GM23338 (cell line): Measurements from ENCODE around the gene RAB29. TPM values are rescaled to one million over a fixed set of nuclear protein-coding genes. Genes with fewer than 3 reads are reported as not detected.

Source experiments
- ATAC-seq: fragments of 200-7000 bp; cut with Tn5 transposase; 3 replicates; pipeline ENCODE4 v1.9.1; 2020
- DNase-seq: peaks from one replicate; pipeline ENCODE4 v3.0.0-alpha.2; 2015; ENCODE audit warnings: low spot score
- H2AFZ ChIP-seq: fragments of 200-600 bp; sonication (generic); 2 replicates; pipeline ENCODE4 v1.8.0; 2016; ENCODE audit warnings: antibody characterized with exemption, mild to moderate bottlenecking, moderate library complexity
- H3F3A ChIP-seq: fragments of 200-600 bp; sonication (generic); replicated peaks from 2 replicates; pipeline ENCODE4 v1.8.0; 2017; ENCODE audit warnings: antibody characterized with exemption, mixed run types, low read depth
- H3K27ac ChIP-seq: fragments of 200-600 bp; sonication (generic); 2 replicates; pipeline ENCODE4 v1.6.1; 2016; ENCODE audit warnings: low read depth
- H3K27me3 ChIP-seq: fragments of 200-600 bp; sonication (generic); 2 replicates; pipeline ENCODE4 v1.8.0; 2016; ENCODE audit warnings: mild to moderate bottlenecking, mixed run types, moderate library complexity; ENCODE audit not compliant: insufficient read depth
- H3K36me3 ChIP-seq: fragments of 200-600 bp; sonication (generic); 2 replicates; pipeline ENCODE4 v1.8.0; 2016; ENCODE audit warnings: mild to moderate bottlenecking; ENCODE audit not compliant: insufficient read depth
- H3K4me1 ChIP-seq: fragments of 200-600 bp; sonication (generic); 2 replicates; pipeline ENCODE4 v1.8.0; 2016; ENCODE audit warnings: mild to moderate bottlenecking, moderate library complexity; ENCODE audit not compliant: insufficient read depth
- H3K4me2 ChIP-seq: fragments of 200-600 bp; sonication (generic); 2 replicates; pipeline ENCODE4 v1.7.1; 2017; ENCODE audit warnings: mixed run types
- H3K4me3 ChIP-seq: fragments of 200-600 bp; sonication (generic); 2 replicates; pipeline ENCODE4 v1.6.1; 2016; ENCODE audit warnings: mixed run types
- H3K79me2 ChIP-seq: fragments of 200-600 bp; sonication (generic); replicated peaks from 2 replicates; pipeline ENCODE4 v1.8.0; 2017; ENCODE audit warnings: mild to moderate bottlenecking; ENCODE audit not compliant: insufficient read depth
- H3K9me2 ChIP-seq: fragments of 200-600 bp; sonication (generic); 2 replicates; pipeline ENCODE4 v1.8.0; 2017; ENCODE audit not compliant: insufficient read depth
- H4K20me1 ChIP-seq: fragments of 200-600 bp; sonication (generic); replicated peaks from 2 replicates; pipeline ENCODE4 v1.8.0; 2017; ENCODE audit warnings: mild to moderate bottlenecking; ENCODE audit not compliant: insufficient read depth
- H3K27ac Mint-ChIP-seq: 2 replicates; pipeline ENCODE4 v1.8.0; 2020; ENCODE audit warnings: inconsistent platforms, mild to moderate bottlenecking, moderate library complexity, mixed read lengths
- H3K27me3 Mint-ChIP-seq: 3 replicates; pipeline ENCODE4 v1.8.0; 2022; ENCODE audit warnings: low read depth, mild to moderate bottlenecking, moderate library complexity, mixed read lengths, inconsistent platforms; ENCODE audit not compliant: insufficient read depth, poor library complexity
- H3K36me3 Mint-ChIP-seq: 3 replicates; pipeline ENCODE4 v1.8.0; 2021; ENCODE audit warnings: low read depth, mild to moderate bottlenecking, inconsistent platforms, moderate library complexity, mixed read lengths
- H3K4me1 Mint-ChIP-seq: 3 replicates; pipeline ENCODE4 v1.8.0; 2020; ENCODE audit warnings: mild to moderate bottlenecking, inconsistent platforms, mixed read lengths
- H3K4me3 Mint-ChIP-seq: 3 replicates; pipeline ENCODE4 v1.8.0; 2021; ENCODE audit warnings: moderate library complexity, mild to moderate bottlenecking, inconsistent platforms, mixed read lengths
- H3K9me3 Mint-ChIP-seq: 3 replicates; pipeline ENCODE4 v1.8.0; 2020; ENCODE audit warnings: moderate library complexity, mild to moderate bottlenecking, inconsistent platforms, mixed read lengths
- NANOG ChIP-seq: IDR thresholded peaks from 2 replicates; pipeline ENCODE4 v1.6.1; 2016; ENCODE audit warnings: antibody characterized with exemption, borderline replicate concordance
- POLR2AphosphoS5 ChIP-seq: IDR thresholded peaks from 2 replicates; pipeline ENCODE4 v1.6.1; 2016; ENCODE audit warnings: antibody characterized with exemption, low read depth
- ZNF331 ChIP-seq: fragments of 250-450 bp; sonication (Bioruptor Pico); IDR thresholded peaks from 2 replicates; pipeline ENCODE4 v1.5.0; 2020; ENCODE audit warnings: low read depth, mild to moderate bottlenecking, moderate library complexity
- polyA plus RNA-seq: library from polyadenylated mRNA; unstranded; fragments of >200 nt; fragmentation: Nextera tagmentation; extraction: Ambion mirVana; gene quantifications from 2 replicates; pipeline ENCODE4 v1.2.1, GENCODE V29; 2016
- total RNA-seq: library from RNA; depleted of rRNA; stranded (reverse); fragments of >200 nt; shearing (Covaris generic); gene quantifications from 2 replicates; pipeline ENCODE4 v1.2.3, GENCODE V29; 2014
- TF ChIP-seq, protein P1 (sequence below): fragments of 250-450 bp; sonication (Bioruptor Pico); IDR thresholded peaks from 2 replicates; pipeline ENCODE4 v1.5.0; 2020; ENCODE audit warnings: mild to moderate bottlenecking, moderate library complexity
- TF ChIP-seq, protein P2 (sequence below): IDR thresholded peaks from 2 replicates; pipeline ENCODE4 v1.6.1; 2016; ENCODE audit warnings: antibody characterized with exemption
- TF ChIP-seq, protein P3 (sequence below), 2 experiments: fragments of 200-600 bp in 1 of 2; sonication (generic) in 1 of 2; conservative IDR thresholded peaks; 2 replicates each; pipeline versions ENCODE4 v1.5.1 to v1.6.1; 2016 to 2017; ENCODE audit warnings: antibody characterized with exemption in 2 of 2, low read depth in 2 of 2, mild to moderate bottlenecking in 2 of 2, moderate library complexity in 1 of 2

Gene RAB29
- total and polyA plus RNA-seq, 2 experiments from 2014 or later = 7.1 to 9.1 TPM

DNA sequence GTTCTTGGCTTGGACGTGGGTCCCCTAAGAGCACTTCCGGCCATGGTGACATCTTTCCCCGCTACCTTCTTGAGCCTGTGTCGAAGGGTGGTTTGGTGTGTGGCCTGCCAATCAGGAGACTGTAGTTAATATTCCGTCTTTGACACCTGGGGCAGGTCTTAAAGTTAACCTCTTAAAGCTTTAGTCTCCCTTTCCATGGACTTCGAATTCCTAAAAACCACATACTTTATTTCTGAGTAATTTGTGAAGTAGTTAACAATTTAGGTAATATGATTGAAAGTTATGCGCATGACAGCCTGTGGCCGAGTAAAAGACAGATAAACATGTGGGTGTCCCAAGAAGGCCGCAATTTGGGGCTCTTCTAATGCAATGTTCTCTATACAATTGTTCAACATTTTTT lies 10.2 kb upstream of the RAB29 start (continued):
- TF ChIP-seq, protein P1, sequence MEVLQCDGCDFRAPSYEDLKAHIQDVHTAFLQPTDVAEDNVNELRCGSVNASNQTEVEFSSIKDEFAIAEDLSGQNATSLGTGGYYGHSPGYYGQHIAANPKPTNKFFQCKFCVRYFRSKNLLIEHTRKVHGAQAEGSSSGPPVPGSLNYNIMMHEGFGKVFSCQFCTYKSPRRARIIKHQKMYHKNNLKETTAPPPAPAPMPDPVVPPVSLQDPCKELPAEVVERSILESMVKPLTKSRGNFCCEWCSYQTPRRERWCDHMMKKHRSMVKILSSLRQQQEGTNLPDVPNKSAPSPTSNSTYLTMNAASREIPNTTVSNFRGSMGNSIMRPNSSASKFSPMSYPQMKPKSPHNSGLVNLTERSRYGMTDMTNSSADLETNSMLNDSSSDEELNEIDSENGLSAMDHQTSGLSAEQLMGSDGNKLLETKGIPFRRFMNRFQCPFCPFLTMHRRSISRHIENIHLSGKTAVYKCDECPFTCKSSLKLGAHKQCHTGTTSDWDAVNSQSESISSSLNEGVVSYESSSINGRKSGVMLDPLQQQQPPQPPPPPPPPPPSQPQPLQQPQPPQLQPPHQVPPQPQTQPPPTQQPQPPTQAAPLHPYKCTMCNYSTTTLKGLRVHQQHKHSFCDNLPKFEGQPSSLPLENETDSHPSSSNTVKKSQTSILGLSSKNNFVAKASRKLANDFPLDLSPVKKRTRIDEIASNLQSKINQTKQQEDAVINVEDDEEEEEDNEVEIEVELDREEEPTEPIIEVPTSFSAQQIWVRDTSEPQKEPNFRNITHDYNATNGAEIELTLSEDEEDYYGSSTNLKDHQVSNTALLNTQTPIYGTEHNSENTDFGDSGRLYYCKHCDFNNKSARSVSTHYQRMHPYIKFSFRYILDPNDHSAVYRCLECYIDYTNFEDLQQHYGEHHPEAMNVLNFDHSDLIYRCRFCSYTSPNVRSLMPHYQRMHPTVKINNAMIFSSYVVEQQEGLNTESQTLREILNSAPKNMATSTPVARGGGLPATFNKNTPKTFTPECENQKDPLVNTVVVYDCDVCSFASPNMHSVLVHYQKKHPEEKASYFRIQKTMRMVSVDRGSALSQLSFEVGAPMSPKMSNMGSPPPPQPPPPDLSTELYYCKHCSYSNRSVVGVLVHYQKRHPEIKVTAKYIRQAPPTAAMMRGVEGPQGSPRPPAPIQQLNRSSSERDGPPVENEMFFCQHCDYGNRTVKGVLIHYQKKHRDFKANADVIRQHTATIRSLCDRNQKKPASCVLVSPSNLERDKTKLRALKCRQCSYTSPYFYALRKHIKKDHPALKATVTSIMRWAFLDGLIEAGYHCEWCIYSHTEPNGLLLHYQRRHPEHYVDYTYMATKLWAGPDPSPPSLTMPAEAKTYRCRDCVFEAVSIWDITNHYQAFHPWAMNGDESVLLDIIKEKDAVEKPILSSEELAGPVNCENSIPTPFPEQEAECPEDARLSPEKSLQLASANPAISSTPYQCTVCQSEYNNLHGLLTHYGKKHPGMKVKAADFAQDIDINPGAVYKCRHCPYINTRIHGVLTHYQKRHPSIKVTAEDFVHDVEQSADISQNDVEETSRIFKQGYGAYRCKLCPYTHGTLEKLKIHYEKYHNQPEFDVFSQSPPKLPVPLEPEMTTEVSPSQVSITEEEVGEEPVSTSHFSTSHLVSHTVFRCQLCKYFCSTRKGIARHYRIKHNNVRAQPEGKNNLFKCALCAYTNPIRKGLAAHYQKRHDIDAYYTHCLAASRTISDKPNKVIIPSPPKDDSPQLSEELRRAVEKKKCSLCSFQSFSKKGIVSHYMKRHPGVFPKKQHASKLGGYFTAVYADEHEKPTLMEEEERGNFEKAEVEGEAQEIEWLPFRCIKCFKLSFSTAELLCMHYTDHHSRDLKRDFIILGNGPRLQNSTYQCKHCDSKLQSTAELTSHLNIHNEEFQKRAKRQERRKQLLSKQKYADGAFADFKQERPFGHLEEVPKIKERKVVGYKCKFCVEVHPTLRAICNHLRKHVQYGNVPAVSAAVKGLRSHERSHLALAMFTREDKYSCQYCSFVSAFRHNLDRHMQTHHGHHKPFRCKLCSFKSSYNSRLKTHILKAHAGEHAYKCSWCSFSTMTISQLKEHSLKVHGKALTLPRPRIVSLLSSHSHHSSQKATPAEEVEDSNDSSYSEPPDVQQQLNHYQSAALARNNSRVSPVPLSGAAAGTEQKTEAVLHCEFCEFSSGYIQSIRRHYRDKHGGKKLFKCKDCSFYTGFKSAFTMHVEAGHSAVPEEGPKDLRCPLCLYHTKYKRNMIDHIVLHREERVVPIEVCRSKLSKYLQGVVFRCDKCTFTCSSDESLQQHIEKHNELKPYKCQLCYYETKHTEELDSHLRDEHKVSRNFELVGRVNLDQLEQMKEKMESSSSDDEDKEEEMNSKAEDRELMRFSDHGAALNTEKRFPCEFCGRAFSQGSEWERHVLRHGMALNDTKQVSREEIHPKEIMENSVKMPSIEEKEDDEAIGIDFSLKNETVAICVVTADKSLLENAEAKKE (CRISPR knock-in tag) = no peak
- no peak for TF ChIP-seq NANOG
- TF ChIP-seq, protein P2, sequence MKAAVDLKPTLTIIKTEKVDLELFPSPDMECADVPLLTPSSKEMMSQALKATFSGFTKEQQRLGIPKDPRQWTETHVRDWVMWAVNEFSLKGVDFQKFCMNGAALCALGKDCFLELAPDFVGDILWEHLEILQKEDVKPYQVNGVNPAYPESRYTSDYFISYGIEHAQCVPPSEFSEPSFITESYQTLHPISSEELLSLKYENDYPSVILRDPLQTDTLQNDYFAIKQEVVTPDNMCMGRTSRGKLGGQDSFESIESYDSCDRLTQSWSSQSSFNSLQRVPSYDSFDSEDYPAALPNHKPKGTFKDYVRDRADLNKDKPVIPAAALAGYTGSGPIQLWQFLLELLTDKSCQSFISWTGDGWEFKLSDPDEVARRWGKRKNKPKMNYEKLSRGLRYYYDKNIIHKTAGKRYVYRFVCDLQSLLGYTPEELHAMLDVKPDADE = no peak
- TF ChIP-seq POLR2AphosphoS5 = no peak

DNA sequence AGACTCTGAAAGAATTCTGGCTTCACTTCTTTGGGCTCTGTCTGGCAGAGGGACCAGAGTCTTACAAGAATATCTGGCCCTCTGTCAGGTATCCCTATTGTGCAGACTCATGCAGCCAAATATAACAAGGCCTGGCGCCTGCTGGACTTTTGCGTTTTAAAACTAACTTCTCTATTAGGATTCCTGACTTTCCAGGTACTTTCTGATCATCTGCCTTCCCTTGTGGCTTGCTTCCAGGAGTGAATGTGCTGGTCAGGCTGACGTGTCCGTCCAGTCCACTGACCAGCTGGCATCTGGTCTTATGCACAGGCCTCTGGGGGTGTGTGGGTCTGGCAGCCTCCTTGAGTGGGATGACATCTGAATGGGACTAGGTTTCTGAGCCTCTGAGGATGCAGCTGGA lies 8.6 kb upstream of the RAB29 start:
- Histone ChIP-seq H2AFZ (no peak overlapping the region), H3K79me2 (no peaks in the 10 kb centered on the region), H3K4me2 (no peak overlapping the region), H3K4me1 (no peaks in the 10 kb centered on the region), H3F3A (0 out of 2 replicates have a peak, but pooled peaks cover 3% of the 10 kb centered on the region), H3K4me3 (no peak overlapping the region), H3K9me2 (no peaks in the 10 kb centered on the region), H3K36me3 (no peaks in the 10 kb centered on the region), H3K27me3 (no peaks in the 10 kb centered on the region), H3K27ac (no peak overlapping the region), H4K20me1 (no peaks in the 10 kb centered on the region)
- no peak overlapping the region for H3K27ac Mint-ChIP-seq
- H3K4me1 Mint-ChIP-seq = no peaks in the 10 kb centered on the region; the same call in 2 of the 3 replicates
- ATAC-seq = no peak
- H3K9me3 Mint-ChIP-seq = no peaks in the 10 kb centered on the region
- no peak overlapping the region for H3K4me3 Mint-ChIP-seq
- TF ChIP-seq ZNF331 = no peak
- TF ChIP-seq NANOG = no peak
- no peak for TF ChIP-seq POLR2AphosphoS5
- TF ChIP-seq, protein P3, sequence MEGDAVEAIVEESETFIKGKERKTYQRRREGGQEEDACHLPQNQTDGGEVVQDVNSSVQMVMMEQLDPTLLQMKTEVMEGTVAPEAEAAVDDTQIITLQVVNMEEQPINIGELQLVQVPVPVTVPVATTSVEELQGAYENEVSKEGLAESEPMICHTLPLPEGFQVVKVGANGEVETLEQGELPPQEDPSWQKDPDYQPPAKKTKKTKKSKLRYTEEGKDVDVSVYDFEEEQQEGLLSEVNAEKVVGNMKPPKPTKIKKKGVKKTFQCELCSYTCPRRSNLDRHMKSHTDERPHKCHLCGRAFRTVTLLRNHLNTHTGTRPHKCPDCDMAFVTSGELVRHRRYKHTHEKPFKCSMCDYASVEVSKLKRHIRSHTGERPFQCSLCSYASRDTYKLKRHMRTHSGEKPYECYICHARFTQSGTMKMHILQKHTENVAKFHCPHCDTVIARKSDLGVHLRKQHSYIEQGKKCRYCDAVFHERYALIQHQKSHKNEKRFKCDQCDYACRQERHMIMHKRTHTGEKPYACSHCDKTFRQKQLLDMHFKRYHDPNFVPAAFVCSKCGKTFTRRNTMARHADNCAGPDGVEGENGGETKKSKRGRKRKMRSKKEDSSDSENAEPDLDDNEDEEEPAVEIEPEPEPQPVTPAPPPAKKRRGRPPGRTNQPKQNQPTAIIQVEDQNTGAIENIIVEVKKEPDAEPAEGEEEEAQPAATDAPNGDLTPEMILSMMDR (conservative IDR thresholded peaks at IDR 0.05; ENCODE audit: low read depth in 2 of 2) = no peak
- peaks cover 1% of the 10 kb centered on the region for H3K27me3 Mint-ChIP-seq
- H3K36me3 Mint-ChIP-seq = no peaks in the 10 kb centered on the region
- DNase-seq = no peak
